SJSA1 (cell line): ENCODE data around the gene ELL. TPM values are rescaled to one million over a fixed set of nuclear protein-coding genes. Genes with fewer than 3 reads are reported as not detected.

Source experiments
- DNase-seq, 2 experiments: peaks; one replicate each; pipeline ENCODE4 v3.0.0-alpha.2; 2015 to 2020; ENCODE audit warnings: low spot score in 2 of 2, low read depth in 1 of 2
- H3K27ac ChIP-seq: fragments of 250-450 bp; sonication (Bioruptor Pico); 2 replicates; pipeline ENCODE4 v1.5.1; 2020; ENCODE audit warnings: mild to moderate bottlenecking, moderate library complexity
- H3K27me3 ChIP-seq: fragments of 250-450 bp; sonication (Bioruptor Pico); replicated peaks from 2 replicates; pipeline ENCODE4 v1.5.1; 2020; ENCODE audit warnings: mild to moderate bottlenecking, moderate library complexity
- H3K36me3 ChIP-seq: fragments of 250-450 bp; sonication (Bioruptor Pico); 2 replicates; pipeline ENCODE4 v1.5.1; 2020; ENCODE audit warnings: mild to moderate bottlenecking
- H3K4me1 ChIP-seq: fragments of 250-450 bp; sonication (Bioruptor Pico); replicated peaks from 2 replicates; pipeline ENCODE4 v1.6.1; 2021; ENCODE audit warnings: mild to moderate bottlenecking
- H3K4me3 ChIP-seq: fragments of 250-450 bp; sonication (Bioruptor Pico); 2 replicates; pipeline ENCODE4 v1.5.1; 2020; ENCODE audit warnings: mild to moderate bottlenecking
- H3K9me3 ChIP-seq: fragments of 250-450 bp; sonication (Bioruptor Pico); replicated peaks from 2 replicates; pipeline ENCODE4 v1.5.1; 2020; ENCODE audit warnings: mild to moderate bottlenecking
- total RNA-seq: library from RNA; depleted of rRNA; stranded (reverse); fragments of >200 nt; shearing (Covaris generic); gene quantifications from 2 replicates; pipeline ENCODE4 v1.2.3, GENCODE V29; 2014

ELL gene
- total RNA-seq, 1 experiment from 2014 or later: 14.8 TPM

DNA sequence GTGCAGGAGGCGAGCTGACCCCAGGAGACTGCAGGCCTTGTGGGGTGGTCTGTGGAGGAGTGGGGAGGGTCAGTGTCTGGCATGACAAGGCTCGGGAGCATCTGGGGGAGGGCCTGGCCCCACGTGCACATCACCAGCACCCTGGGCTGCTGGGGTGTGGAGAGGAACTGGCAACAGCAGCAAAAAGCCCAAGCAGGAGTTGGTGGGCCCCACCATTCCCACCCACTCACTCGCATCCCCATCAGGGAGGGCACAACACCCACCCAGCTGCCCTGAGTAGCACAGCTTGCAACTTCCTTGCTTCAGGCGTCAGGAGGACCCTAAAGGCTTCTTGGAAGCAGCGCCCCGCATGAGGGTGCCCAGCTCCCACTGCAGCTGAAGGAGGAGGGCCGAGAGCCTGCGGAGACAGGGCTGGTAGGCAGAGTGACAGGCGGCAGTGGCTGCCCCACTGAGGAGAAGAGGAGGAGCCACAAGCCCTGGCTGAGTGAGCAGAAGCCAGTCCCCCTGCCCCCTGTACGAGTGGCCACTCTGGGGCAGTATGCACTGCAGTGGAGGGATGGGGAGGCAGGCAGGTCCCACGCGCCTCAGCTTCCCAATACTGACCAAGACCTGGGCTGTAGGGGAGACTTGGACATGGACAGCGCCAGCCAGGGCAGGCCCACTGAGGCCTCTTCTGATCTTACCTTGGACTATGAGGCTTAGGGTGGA is 26.5 kb downstream of the ELL start:
- peaks cover 10% of the 10 kb centered on the region; the same call in 1 of the 2 replicates for H3K4me1 ChIP-seq
- no peaks in the 10 kb centered on the region for H3K9me3 ChIP-seq
- H3K36me3 ChIP-seq: peaks cover 5% of the 10 kb centered on the region; the same call in 1 of the 2 replicates
- no peak overlapping the region for H3K4me3 ChIP-seq
- H3K27ac ChIP-seq: no peak overlapping the region
- DNase-seq: no peak
- no peaks in the 10 kb centered on the region for H3K27me3 ChIP-seq

DNA sequence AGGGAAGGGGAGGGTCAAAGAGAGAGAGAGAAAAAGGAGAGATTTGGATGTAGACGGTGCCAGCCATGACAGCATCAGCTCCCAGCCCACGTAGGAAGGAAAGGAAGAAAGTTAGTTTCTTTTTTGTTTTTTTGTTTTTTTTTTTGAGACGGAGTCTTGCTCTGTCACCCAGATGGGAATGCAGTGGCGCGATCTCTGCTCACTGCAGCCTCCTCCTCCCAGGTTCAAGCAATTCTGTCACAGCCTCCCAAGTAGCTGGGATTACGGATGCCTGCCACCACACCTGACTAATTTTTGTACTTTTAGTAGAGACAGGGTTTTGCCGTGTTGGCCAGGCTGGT is 27.6 kb downstream of the ELL start:
- Histone ChIP-seq H3K27me3 (no peaks in the 10 kb centered on the region), H3K4me1 (peaks cover 10% of the 10 kb centered on the region; the same call in 1 of the 2 replicates), H3K36me3 (peaks cover 6% of the 10 kb centered on the region; the same call in 1 of the 2 replicates), H3K9me3 (no peaks in the 10 kb centered on the region), H3K27ac (no peak overlapping the region), H3K4me3 (no peak overlapping the region)
- no peak for DNase-seq

DNA sequence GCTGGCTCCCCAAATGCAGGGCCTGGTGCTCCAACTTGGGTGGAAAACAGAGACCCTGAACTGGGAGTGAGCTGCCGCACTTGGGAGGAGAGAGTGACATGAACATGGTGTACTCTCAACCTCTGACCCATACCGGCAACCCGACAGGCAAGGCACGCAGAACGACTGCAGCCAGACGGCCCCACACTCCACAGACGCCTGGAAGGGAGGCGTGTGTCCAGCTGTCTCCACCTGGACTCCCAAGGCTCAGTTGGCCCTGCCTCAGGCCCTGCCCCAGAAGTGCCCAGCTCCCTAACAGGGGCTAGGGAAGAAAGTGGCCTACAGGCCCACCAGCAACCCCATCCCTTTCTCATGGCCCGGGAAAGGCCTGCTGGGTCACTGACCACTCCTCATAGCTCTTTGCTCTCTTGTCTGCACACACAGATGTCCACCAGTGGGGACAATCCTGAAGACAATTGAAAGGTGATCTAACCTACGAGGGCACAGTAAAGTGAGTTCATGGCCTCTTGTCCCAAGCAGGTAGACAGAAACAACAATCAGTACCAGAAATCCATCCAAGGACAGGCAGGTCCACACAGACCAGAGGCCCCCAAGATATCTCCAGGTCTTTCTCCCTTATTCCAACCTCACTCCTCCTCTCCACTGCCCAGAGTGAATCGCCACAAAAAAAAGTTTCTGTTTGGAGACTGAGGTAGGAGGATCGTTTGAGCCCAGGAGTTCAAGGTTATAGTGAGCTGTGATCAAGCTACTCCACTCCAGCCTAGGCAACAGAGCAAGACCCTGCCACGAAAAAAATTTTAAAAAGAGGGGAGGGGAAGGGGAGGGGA is 28.2 kb downstream of the ELL start:
- no peaks in the 10 kb centered on the region for H3K9me3 ChIP-seq
- no peaks in the 10 kb centered on the region for H3K27me3 ChIP-seq
- DNase-seq: no peak
- no peak overlapping the region for H3K4me3 ChIP-seq
- no peak overlapping the region for H3K27ac ChIP-seq
- H3K36me3 ChIP-seq: peaks cover 6% of the 10 kb centered on the region; the same call in 1 of the 2 replicates
- H3K4me1 ChIP-seq: peaks cover 13% of the 10 kb centered on the region

DNA sequence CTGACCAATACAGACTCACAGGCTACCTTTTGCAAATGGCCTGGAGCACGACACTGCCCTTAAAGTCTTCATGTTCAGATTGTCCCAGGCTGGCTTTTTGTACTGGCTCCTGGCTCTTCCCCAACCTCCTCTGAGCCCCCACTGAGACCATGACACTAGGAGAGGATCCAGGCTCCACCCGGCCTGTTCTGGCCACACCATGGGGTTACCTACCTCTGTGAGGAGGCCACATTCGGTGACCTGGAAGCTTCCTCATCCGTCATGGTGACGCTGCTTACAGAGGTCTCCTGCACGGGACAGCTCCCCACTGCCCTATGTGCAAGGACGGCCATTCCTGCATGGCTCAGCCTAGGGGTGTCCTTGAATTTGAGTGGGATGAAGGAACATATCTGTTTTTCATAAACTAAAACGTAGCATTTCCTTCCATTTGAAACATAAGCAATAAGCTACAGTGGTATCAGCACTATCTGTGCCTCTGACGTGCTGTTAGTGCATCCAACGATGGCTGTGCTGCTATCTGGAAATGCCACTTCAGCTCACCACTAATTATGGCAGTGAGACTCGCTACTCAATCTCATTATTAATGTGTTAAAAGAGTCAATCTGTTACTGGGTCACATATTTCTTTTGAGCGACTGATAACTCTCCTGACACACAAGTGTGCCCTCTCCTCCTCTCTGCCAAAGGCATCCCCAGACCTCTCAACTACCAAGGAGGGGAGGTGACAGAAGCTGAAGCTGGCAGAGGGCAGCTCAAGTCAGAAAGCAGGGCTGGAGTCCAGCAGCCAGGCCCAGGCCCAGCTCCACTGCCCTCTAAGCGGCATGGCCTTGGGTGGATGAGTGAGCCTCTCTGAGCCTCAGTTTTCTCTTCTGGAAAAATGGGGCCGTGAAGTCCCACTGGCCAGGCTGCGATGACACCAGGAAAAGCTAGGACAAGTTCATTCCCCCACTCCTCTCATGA is 29.6 kb downstream of the ELL start:
- Histone ChIP-seq H3K36me3 (peaks cover 6% of the 10 kb centered on the region), H3K4me1 (peaks cover 26% of the 10 kb centered on the region), H3K9me3 (no peaks in the 10 kb centered on the region), H3K27ac (no peak overlapping the region), H3K4me3 (no peak overlapping the region), H3K27me3 (no peaks in the 10 kb centered on the region)
- no peak for DNase-seq

DNA sequence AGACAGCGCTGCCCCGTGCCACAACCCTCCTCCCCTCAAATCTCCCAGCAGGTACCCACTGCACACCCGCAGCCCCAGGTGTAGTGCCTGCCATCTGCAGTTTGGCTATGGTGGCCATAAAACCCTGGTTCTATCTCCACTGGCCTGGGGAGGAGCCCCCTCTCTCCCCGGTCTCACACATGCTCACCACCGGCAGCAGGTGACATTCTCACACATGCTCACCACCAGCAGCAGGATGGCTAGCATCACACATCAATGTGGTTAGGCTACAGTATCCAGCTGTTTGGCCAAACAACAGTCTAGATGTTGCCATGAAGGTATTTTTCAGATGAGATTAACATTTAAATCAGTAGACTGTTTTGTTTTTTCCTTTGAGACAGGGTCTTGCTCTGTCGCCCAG is 31.1 kb downstream of the ELL start:
- peaks cover 33% of the 10 kb centered on the region for H3K4me1 ChIP-seq
- no peaks in the 10 kb centered on the region for H3K27me3 ChIP-seq
- H3K36me3 ChIP-seq: peaks cover 11% of the 10 kb centered on the region
- H3K27ac ChIP-seq: no peak overlapping the region
- no peak overlapping the region for H3K4me3 ChIP-seq
- no peak for DNase-seq
- H3K9me3 ChIP-seq: no peaks in the 10 kb centered on the region

DNA sequence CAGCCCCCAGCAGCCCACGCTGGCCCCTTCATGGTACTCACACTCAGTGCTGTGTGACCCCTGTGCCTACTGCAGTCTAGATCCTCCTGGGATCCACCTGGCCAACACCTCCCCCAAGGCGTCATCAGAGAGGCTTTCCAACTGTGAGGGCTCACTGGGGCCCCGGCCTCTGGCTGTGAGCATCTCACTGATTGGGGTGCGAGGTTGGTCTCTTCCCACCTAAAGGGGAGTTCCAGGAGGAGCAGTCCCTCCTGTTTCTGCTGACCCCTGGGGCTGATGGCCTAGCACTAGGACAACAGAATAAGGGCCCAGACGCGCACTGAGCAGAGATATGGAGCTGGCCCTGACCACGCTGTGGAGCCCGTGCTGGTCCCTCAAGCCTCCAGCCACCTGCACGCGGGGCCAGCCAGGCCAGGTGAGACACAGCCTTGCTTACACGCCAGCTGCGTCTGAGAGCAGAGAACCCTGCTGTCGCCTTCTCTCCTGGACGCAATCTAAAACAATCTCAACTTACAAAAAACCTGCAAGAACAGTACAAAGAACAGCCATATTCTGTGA is 32.2 kb downstream of the ELL start:
- peaks cover 11% of the 10 kb centered on the region for H3K36me3 ChIP-seq
- H3K27me3 ChIP-seq: no peaks in the 10 kb centered on the region
- no peaks in the 10 kb centered on the region for H3K9me3 ChIP-seq
- H3K4me3 ChIP-seq: no peak overlapping the region
- H3K27ac ChIP-seq: no peak overlapping the region
- DNase-seq: no peak
- peaks cover 33% of the 10 kb centered on the region for H3K4me1 ChIP-seq

DNA sequence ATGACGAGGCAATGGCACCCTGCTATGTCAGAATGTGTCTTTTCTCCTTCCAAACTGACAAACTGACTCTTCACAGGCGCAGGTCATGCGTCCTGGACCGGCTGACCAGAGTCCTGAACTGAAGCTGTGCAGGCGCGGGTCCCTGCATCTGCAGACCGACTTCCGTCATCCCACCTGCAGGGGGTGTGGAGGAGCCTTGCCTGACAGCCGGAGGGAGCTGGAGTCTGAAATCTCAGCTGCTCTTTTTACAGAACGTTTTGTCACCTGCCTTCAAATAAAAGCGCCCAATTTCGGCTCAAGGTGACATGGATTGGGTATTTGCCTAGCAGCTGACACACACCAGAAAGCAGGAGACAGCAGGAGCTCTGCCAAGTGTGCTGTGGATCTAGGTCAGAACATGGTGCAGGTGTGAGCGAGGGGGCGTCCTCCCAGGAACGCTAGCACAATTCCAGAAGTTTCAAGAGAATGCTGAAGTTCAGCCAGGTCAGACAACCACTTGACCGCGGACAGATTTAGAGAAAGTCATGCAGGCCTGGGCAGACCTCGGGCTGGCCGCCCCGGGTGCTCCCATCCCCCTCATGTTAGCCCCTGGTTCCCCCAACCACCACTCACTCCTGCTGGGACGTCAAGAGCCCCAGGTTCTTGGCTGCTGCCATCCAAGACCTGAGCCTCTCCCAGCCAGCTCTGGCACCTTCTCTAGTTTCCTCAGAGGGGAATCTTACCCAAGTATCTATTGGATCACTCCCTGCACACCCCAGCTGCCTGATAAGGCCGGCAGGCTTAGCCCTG is 32.8 kb downstream of the ELL start:
- peaks cover 30% of the 10 kb centered on the region for H3K4me1 ChIP-seq
- no peaks in the 10 kb centered on the region for H3K27me3 ChIP-seq
- H3K36me3 ChIP-seq: peaks cover 11% of the 10 kb centered on the region
- no peak for DNase-seq
- H3K4me3 ChIP-seq: no peak overlapping the region
- H3K27ac ChIP-seq: no peak overlapping the region
- no peaks in the 10 kb centered on the region for H3K9me3 ChIP-seq

DNA sequence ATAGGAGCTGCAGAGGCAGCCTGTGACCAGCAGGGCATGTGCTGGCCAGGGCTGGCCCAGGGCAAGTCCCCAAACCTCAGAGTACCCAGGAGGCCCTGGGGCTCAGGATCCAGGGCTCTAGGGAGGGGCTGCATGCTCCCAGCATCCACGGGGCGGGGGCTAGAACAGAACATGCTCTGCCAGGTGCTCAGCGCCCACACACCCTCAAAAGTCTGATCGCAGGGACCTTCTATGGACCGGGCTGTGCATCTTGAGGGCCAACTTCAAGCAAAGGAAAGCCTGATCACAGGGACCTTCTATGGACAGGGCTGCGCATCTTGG is 33.5 kb downstream of the ELL start:
- Histone ChIP-seq H3K4me3 (no peak overlapping the region), H3K9me3 (no peaks in the 10 kb centered on the region), H3K36me3 (peaks cover 11% of the 10 kb centered on the region), H3K27me3 (no peaks in the 10 kb centered on the region), H3K27ac (no peak overlapping the region), H3K4me1 (peaks cover 30% of the 10 kb centered on the region)
- peak; percentile 41 to 72 for DNase-seq

DNA sequence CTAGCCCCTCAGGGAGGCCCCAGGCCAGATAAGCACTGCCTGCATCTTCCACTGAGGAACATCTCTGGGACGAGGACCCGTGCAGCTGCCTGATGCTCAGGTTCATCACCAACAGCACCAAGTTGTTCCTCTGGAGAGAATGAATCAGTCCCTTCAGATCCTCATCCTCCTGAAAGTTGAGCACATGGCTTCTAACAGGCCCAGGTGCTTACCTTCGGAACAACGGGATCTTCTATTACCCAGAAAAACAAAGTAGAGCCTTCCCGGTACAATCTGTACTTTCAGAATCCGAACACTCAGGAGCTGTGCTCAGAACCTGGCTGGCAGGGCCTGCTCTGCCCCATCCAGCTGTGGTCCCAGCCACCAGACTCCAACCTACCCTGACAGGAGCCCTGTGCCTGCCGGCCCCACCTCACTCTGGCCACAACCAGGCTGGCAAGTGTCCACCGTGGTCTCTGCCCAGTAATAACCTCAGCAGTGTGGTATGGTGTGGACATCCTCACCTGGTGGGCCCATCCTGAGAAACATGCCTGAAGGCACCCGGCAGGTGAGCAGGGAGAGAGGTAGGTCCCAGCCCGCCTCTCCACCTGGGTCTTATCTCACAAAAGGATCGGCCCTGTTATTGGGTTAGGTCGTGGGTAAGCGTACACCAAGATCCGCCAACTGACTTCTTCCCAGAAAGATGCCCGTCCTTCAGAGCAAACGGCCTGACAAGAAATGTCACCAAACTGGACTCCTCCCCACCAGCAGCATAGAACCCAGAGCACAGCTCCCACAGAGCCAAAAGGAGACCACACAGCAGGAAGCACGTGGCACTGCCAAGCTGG is 34.1 kb downstream of the ELL start:
- Histone ChIP-seq H3K4me1 (peaks cover 30% of the 10 kb centered on the region), H3K36me3 (peaks cover 11% of the 10 kb centered on the region), H3K27me3 (no peaks in the 10 kb centered on the region), H3K4me3 (no peak overlapping the region), H3K27ac (no peak overlapping the region), H3K9me3 (no peaks in the 10 kb centered on the region)
- DNase-seq: no peak

DNA sequence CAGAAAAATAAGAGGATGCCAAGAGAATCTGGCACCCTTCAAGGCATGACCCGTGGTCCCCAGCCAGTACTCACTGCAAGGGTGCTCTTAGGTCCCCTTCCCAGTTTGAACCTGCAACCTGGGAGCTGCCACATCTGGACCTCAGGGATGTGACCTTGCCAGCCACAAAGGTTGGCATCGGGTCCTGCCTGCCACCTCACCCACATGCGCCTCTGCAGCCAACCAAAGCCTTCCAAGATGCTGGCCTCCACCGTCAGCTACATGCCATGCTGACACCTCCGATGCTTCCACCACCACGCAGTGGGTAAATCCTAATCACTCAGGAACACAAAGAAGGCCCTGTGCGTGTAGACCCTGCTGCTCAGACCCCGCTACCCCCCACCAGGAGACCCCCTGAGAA is 35.1 kb downstream of the ELL start:
- H3K27ac ChIP-seq: no peak overlapping the region

DNA sequence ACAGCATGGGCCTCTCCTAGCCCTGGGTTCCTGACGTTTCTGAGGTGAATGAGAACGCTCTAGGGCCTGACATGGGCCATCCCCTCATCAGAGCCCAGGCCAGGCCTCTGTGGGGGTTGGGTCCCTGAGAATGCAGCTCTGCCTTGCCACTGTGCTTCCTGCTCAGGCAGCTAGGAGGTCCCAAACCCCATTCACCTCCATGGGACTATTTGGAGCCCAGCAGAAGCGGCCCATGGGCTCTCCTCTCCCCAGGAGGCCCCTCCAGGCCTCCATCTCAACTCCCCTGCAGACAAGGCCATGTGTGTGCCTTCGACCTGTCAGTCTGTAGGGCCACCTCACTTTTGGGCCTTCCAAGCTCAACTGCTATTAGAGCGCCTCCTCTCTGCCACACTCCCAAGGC is 36.9 kb downstream of the ELL start:
- H3K36me3 ChIP-seq: peaks cover 5% of the 10 kb centered on the region; the same call in 1 of the 2 replicates

More for the DNA sequence above, 35.1 kb downstream of the ELL start:
- Histone ChIP-seq H3K9me3 (no peaks in the 10 kb centered on the region), H3K4me3 (no peak overlapping the region), H3K4me1 (peaks cover 30% of the 10 kb centered on the region), H3K27me3 (no peaks in the 10 kb centered on the region), H3K36me3 (peaks cover 11% of the 10 kb centered on the region)
- no peak for DNase-seq

More for the DNA sequence above, 36.9 kb downstream of the ELL start:
- no peak overlapping the region for H3K27ac ChIP-seq
- H3K4me1 ChIP-seq: peaks cover 48% of the 10 kb centered on the region
- DNase-seq: no peak
- no peaks in the 10 kb centered on the region for H3K9me3 ChIP-seq
- no peak overlapping the region for H3K4me3 ChIP-seq
- no peaks in the 10 kb centered on the region for H3K27me3 ChIP-seq
